ENCODE measurements around the gene RRH. TPM values are rescaled to one million over a fixed set of nuclear protein-coding genes. Genes with fewer than 3 reads are reported as not detected.
A peak's percentile ranks its signal among the peaks of the same experiment; 100 is the strongest.

RRH gene
- total and polyA plus RNA-seq, 2 of the 4 experiments (the other 2 are of a cell fraction): 0.05 TPM; not detected in 1

DNA sequence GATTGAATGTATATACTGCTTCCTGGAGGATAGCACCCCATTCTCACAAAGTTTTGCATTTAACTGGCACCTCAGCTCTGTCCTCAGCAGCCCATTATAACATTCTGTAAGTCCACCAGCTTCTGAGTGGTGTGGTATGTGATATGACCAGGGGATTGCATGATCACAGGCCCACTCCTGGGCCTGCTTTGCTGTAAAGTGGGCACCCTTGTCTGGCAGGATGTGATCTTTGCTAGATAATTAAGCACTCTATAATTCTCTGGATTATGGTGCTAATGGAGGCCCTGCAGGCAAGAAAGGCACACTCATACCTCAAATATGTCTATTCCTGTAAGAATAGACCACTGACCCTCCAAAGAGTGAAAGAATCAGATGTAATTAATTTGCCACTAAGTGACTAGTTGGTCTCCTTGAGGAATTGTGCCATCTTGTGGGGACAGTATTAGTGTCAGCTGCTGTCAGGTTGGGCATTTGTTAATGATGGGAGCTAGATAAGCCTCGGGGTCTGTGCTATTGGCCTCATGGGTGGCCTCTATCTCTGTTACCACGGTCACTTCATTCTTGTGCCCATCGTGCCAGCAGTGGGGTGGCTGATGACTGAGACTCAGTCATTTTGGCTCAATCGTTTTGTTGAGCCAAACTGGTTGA is 23.7 kb upstream of the RRH start:
- no peak overlapping the region for H3K18ac ChIP-seq (ENCODE audit: low read depth, low read length)
- no peak overlapping the region for H4K91ac ChIP-seq (ENCODE audit: insufficient read depth, low read depth, low read length)
- H3K27ac ChIP-seq (ENCODE audit: insufficient read depth, low read length): no peak overlapping the region
- no peaks in the 10 kb centered on the region for H3K79me1 ChIP-seq (ENCODE audit: low read depth in 1 of 2, low read length in 2 of 2)
- H4K20me1 ChIP-seq (ENCODE audit: insufficient read depth, low read length): no peaks in the 10 kb centered on the region
- no peak overlapping the region for H2AK9ac ChIP-seq (replicated peaks; ENCODE audit: low read depth, low read length, poor library complexity)
- no CpG with 5 or more reads among the region's 4 CpGs for WGBS, 2 experiments (ENCODE audit: extremely low coverage in 2 of 2, insufficient read length in 1 of 2)
- no peak overlapping the region for H2BK120ac ChIP-seq (ENCODE audit: low read depth, low read length)
- peak; percentile 65 for ATAC-seq (ENCODE audit: low read depth)
- H3K23ac ChIP-seq (ENCODE audit: low read depth, low read length): no peak overlapping the region
- no peaks in the 10 kb centered on the region; the same call in 1 of the 2 replicates for H3K9me1 ChIP-seq (ENCODE audit: insufficient read depth, low read length)
- H3K4me3 ChIP-seq (ENCODE audit: insufficient read depth, low read depth, low read length): no peak overlapping the region
- ChIA-PET POLR2A (ENCODE audit: unreplicated experiment) (no interaction called here), CTCF (interaction anchor here (0.6 to 1.3 kb wide), 5 partner anchors 9 to 1742 kb away, joined by 3 to 5 read pairs (median 3); no protein-coding TSS in a partner anchor)
- no peaks in the 10 kb centered on the region for H3K4me1 ChIP-seq (ENCODE audit: control insufficient read depth, insufficient read depth, low read length)
- in situ Hi-C loops (cut with MboI; ENCODE audit: low sequenced_read_pairs): no loop called here
- intact Hi-C loops (cut with micrococcal nuclease): loop anchor here (1.0 to 2.0 kb wide), 2 partner anchors 101 to 382 kb away; partner anchors contain the start of gene CASP6
- no peak overlapping the region for H4K8ac ChIP-seq (ENCODE audit: low read depth in 2 of 2, low read length in 2 of 2)
- no peaks in the 10 kb centered on the region for H3K9me3 ChIP-seq (ENCODE audit: control insufficient read depth, insufficient read depth, low read length)
- H4K5ac ChIP-seq (ENCODE audit: low read depth, low read length): no peak overlapping the region
- no peak overlapping the region for H2BK20ac ChIP-seq (ENCODE audit: low read depth, low read length)
- no peak overlapping the region for H3K4me2 ChIP-seq (ENCODE audit: low read depth, low read length)
- H3K9ac ChIP-seq (ENCODE audit: low read depth, low read length): no peak overlapping the region
- no peaks in the 10 kb centered on the region; the same call in 1 of the 2 replicates for H3K27me3 ChIP-seq (ENCODE audit: control insufficient read depth, insufficient read depth, low read length)
- H3K4ac ChIP-seq (ENCODE audit: low read depth, low read length): no peak overlapping the region
- peak overlapping the region; percentile 60 for H2AFZ ChIP-seq (replicated peaks; ENCODE audit: low read length, poor library complexity)
- H3K14ac ChIP-seq (replicated peaks; ENCODE audit: low read depth, low read length): no peak overlapping the region
- H2BK5ac ChIP-seq (ENCODE audit: low read depth, low read length, poor library complexity, severe bottlenecking): no peak overlapping the region
- dilution Hi-C loops (cut with HindIII; ENCODE audit: low sequenced_read_pairs, unreplicated experiment): no loop called here
- no peak overlapping the region for H2AK5ac ChIP-seq (ENCODE audit: low read depth, low read length)
- no peak overlapping the region for H3K56ac ChIP-seq (ENCODE audit: extremely low read depth, insufficient read depth, low read length)
- no peak overlapping the region for H2BK15ac ChIP-seq (ENCODE audit: low read depth, low read length)
- BruUV-seq (replicated peaks): no TSS peak
- DNase-seq: peak; percentile 37
- TF ChIP-seq RAD21 (IDR thresholded peaks at IDR 0.05; ENCODE audit: low read length) (peak; percentile 50), MXI1 (IDR thresholded peaks at IDR 0.05; ENCODE audit: borderline replicate concordance, low read depth, low read length) (no peak), POLR2A (IDR thresholded peaks at IDR 0.05; ENCODE audit: low read depth, low read length) (no peak)
- TF ChIP-seq, protein P1, sequence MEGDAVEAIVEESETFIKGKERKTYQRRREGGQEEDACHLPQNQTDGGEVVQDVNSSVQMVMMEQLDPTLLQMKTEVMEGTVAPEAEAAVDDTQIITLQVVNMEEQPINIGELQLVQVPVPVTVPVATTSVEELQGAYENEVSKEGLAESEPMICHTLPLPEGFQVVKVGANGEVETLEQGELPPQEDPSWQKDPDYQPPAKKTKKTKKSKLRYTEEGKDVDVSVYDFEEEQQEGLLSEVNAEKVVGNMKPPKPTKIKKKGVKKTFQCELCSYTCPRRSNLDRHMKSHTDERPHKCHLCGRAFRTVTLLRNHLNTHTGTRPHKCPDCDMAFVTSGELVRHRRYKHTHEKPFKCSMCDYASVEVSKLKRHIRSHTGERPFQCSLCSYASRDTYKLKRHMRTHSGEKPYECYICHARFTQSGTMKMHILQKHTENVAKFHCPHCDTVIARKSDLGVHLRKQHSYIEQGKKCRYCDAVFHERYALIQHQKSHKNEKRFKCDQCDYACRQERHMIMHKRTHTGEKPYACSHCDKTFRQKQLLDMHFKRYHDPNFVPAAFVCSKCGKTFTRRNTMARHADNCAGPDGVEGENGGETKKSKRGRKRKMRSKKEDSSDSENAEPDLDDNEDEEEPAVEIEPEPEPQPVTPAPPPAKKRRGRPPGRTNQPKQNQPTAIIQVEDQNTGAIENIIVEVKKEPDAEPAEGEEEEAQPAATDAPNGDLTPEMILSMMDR (conservative IDR thresholded peaks at IDR 0.05; ENCODE audit: low read depth, low read length): peak; percentile 43
- H3K36me3 ChIP-seq (ENCODE audit: control insufficient read depth, insufficient read depth, low read length): no peaks in the 10 kb centered on the region
